ENCODE data around the gene IFT43. TPM values are rescaled to one million over a fixed set of nuclear protein-coding genes. Genes with fewer than 3 reads are reported as not detected.
A peak's percentile ranks its signal among the peaks of the same experiment; 100 is the strongest.
"Not testable (repeated sequence)": the region's sequence is repeated elsewhere in the genome, so short reads cannot be mapped to it uniquely, and the experiment has no call there.

The IFT43 gene
- total RNA-seq, 2 donors from 2014 or later = 7.9 to 11.5 TPM

DNA sequence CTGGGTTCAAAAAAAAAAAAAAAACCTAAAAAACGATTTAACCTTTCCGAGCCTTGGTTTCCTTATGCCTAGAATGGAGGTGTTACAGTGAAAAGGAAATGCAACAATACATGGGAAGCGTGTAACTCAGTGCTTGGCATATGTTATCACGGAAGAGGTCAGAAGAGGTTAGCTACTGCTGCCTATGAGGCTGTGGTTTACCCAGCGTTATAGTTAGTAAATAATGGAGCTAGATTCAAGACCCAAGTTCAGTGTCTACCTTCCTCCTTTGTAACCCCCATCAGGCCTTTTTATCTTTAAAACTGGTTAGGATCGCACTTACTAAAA, 839 bp downstream of the IFT43 start:
- H3K4me1 Mint-ChIP-seq (ENCODE audit: low read depth in 2 of 2) = peaks cover 13 to 27% of the 10 kb centered on the region in 2 donors
- no peaks in the 10 kb centered on the region for H3K27me3 Mint-ChIP-seq
- H3K36me3 Mint-ChIP-seq = no peaks in the 10 kb centered on the region
- H3K9me3 Mint-ChIP-seq = no peaks in the 10 kb centered on the region
- ATAC-seq (no peak), DNase-seq (ENCODE audit: low spot score) (no peak)
- H3K27ac Mint-ChIP-seq = peak overlapping the region; percentile 63 to 84
- H3K4me3 Mint-ChIP-seq = peak overlapping the region; percentile 91

DNA sequence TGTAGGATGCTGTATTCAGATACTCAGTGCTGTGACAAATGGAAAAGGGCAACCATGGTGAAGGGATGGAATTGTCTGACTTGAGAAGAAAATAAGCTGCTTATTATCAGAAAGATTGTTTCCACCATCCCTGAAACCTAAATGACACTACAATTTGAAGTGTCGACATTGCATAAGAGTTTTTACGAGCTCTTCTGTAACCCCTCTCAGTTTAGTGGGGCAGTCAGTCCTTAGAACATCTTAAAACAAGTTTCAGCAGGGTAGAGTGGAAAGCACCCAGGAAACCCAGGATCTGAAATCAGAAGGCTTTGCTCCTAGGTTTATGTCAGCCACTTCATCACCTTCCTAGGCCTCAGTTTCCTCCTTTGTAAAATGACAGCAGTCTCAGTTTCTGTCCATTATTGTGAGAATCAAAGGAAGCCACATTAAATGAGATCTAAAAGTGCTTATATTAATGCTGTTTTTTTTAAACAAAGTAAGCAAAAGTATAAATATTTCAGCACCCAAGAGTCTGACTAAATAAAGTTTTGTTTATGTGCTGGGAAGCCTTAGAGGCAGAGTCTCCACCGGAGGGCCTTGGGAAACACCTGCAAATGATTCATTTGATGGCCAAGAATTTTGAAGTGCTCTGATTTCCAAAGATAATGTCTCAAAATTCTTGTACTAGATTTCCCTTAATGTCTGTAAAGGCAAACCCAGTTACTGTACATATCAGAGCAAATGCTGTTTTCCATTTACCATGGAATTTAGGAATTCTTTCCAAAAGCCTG, 1.8 kb downstream of the IFT43 start:
- ATAC-seq (no peak), DNase-seq (ENCODE audit: low spot score) (no peak)
- Mint-ChIP-seq H3K36me3 (no peaks in the 10 kb centered on the region), H3K4me3 (no peak overlapping the region), H3K4me1 (ENCODE audit: low read depth in 2 of 2) (peaks cover 8 to 20% of the 10 kb centered on the region in 2 donors), H3K27me3 (no peaks in the 10 kb centered on the region), H3K9me3 (no peaks in the 10 kb centered on the region), H3K27ac (no peak overlapping the region)

DNA sequence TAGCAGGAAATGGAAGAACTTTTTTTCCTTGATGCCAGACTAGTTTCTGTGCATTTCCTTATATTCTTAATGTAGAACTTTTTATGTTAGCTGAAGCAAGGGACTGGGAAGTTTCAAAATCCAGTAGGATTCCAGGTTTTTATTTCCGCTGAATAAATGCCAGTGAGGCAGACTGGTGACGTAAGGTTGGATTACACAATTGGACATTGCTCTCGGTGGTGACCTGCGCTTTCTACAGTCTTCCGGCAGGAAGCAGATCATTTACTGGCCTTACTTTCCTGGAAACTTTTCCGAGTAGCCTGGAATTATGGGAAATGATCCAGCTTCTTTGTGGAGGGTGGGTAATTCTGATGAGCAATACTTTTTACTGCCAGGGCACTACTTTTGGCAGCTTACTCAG, 3.6 kb downstream of the IFT43 start:
- DNase-seq (ENCODE audit: low spot score) (no peak), ATAC-seq (no peak)
- no peak overlapping the region for H3K27ac Mint-ChIP-seq
- no peak overlapping the region for H3K4me3 Mint-ChIP-seq
- H3K9me3 Mint-ChIP-seq = no peaks in the 10 kb centered on the region
- peaks cover 8 to 25% of the 10 kb centered on the region in 2 donors for H3K4me1 Mint-ChIP-seq (ENCODE audit: low read depth in 2 of 2)
- no peaks in the 10 kb centered on the region for H3K27me3 Mint-ChIP-seq
- H3K36me3 Mint-ChIP-seq = no peaks in the 10 kb centered on the region

DNA sequence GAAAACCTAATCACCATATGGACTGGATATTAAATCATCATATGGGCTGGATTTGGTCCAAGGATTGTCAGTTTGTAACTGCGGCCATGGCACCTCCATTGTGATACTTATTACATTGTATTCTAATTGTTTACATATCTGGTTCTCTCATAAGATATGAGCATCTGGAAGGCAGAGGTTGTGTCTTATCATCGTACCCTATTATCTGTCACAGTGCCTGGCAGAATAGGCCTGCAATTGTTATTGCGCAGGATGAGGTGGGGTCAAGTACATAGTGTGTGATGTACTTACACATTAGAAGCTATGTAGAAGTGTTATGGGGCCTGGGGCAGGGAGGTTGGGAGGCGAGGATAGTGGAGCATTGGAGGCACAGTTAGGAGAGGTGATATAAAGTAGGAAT, 4.7 kb downstream of the IFT43 start:
- DNase-seq (ENCODE audit: low spot score) (no peak), ATAC-seq (no peak)
- H3K9me3 Mint-ChIP-seq = no peaks in the 10 kb centered on the region
- peaks cover 8 to 20% of the 10 kb centered on the region in 2 donors for H3K4me1 Mint-ChIP-seq (ENCODE audit: low read depth in 2 of 2)
- H3K27me3 Mint-ChIP-seq = no peaks in the 10 kb centered on the region
- H3K4me3 Mint-ChIP-seq = no peak overlapping the region
- no peaks in the 10 kb centered on the region for H3K36me3 Mint-ChIP-seq
- H3K27ac Mint-ChIP-seq = no peak overlapping the region

DNA sequence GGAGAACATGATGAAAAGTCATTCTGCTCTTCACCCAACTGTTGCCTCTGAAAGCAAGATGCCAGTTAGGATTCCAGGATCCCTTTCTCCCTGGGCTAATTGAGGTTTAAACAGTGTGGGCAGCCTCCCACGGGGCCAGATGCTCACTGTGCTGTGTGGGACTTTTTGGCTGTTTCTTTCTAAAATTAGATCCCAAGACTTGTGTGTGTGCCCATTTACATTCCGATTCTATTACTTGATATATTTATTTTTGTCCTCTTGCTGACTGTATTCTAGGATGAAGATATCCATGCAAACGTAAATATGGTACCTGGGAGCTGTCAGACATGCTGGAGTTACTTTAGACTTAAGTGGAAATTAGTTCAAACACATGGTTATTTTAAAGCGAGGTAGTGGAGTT, 6.2 kb downstream of the IFT43 start:
- H3K27ac Mint-ChIP-seq = no peak overlapping the region
- H3K4me3 Mint-ChIP-seq = no peak overlapping the region
- no peak for DNase-seq (ENCODE audit: low spot score)
- ATAC-seq = no peak
- H3K9me3 Mint-ChIP-seq = no peaks in the 10 kb centered on the region
- peaks cover 0 to 8% of the 10 kb centered on the region in 2 donors for H3K4me1 Mint-ChIP-seq (ENCODE audit: low read depth in 2 of 2)
- H3K36me3 Mint-ChIP-seq = peaks cover 2% of the 10 kb centered on the region
- no peaks in the 10 kb centered on the region for H3K27me3 Mint-ChIP-seq

DNA sequence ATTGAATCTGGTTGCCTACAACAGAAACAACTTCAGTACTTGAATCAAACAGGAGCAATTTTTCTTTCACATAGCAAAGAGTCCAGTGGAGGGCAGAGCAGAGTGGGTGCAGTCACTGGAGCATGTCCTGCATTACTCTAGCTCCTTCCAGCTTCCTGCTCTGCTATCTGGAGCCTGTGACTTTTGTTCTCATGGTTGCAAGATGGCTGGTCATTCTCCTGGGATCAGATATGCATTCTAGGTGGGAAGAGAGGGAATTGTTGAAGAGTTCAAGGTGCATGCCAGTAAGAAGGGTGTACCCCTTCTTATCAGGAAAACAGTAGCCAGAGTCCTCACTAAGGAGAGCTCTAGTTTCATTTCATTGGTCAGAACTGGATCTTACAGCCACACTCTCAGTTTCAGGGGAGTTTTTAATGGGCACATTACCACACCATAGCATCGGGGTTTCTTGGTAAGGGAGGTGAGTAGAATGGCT, 8.0 kb downstream of the IFT43 start:
- no peak overlapping the region for H3K4me3 Mint-ChIP-seq

DNA sequence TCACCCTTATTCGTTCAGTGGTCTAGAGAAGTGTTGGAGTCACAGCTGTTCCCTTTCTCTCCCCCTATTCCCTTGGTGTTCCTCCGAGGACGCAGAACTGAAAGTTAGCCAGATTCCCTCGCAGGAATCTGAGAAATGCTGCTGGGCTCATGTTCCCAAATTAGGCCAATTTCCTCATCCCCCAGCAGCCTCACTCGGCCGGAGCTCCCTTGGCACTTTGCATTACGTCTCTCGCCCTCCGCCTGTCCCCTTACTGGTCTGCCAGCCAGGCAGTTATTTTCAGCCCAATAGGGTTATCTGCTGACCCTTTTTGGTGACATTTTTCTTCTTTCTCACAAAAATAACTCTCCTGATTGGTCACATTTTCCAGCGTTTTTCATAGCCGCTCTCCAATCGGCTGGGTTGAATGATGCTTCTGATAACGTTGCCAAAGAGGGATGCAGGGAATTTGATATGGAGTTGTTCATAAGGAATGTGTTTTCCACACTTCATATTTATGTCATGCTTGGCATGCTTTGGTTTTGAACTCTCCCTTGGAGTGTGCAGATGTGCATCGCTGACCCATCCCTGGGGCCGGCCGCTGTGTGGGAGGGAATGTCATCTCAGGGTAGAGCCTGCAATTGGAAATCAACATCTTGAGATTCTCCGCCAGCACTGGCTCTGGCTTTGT, 9.9 kb downstream of the IFT43 start:
- Mint-ChIP-seq H3K27ac (no peak overlapping the region), H3K27me3 (no peaks in the 10 kb centered on the region), H3K9me3 (no peaks in the 10 kb centered on the region), H3K4me3 (no peak overlapping the region), H3K36me3 (peaks cover 9% of the 10 kb centered on the region), H3K4me1 (ENCODE audit: low read depth in 2 of 2) (peaks cover 0 to 5% of the 10 kb centered on the region in 2 donors)
- ATAC-seq = no peak
- no peak for DNase-seq (ENCODE audit: low spot score)

More for the DNA sequence above, 8.0 kb downstream of the IFT43 start:
- Mint-ChIP-seq H3K9me3 (no peaks in the 10 kb centered on the region), H3K27me3 (no peaks in the 10 kb centered on the region), H3K27ac (no peak overlapping the region), H3K36me3 (peaks cover 9% of the 10 kb centered on the region), H3K4me1 (ENCODE audit: low read depth in 2 of 2) (peaks cover 0 to 5% of the 10 kb centered on the region in 2 donors)
- DNase-seq (ENCODE audit: low spot score) (no peak), ATAC-seq (peak in 1 of 2 donors; percentile 66)

DNA sequence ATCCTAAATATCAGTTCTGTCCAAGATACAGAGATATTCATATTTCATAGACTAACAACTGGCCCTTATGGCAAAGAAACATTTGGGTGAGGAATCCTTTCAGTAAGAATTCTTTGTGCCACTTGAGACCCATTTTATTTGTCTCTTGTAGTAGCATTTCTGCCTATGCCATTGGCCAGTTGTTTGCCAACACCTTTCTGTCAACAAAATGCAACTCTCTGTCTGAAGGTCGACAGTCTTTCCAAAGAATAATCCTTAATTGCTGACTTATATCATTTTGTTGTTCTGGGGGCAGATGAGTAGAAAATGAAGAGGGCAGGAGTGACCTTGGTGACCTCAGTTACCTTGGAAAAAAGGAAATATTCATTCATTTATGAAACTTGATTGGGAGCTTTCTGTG, 10.9 kb downstream of the IFT43 start:
- Mint-ChIP-seq H3K9me3 (no peaks in the 10 kb centered on the region), H3K4me1 (ENCODE audit: low read depth in 2 of 2) (peaks cover 0 to 5% of the 10 kb centered on the region in 2 donors), H3K4me3 (no peak overlapping the region), H3K36me3 (peaks cover 9% of the 10 kb centered on the region), H3K27me3 (no peaks in the 10 kb centered on the region), H3K27ac (no peak overlapping the region)
- ATAC-seq = no peak
- no peak for DNase-seq (ENCODE audit: low spot score)

DNA sequence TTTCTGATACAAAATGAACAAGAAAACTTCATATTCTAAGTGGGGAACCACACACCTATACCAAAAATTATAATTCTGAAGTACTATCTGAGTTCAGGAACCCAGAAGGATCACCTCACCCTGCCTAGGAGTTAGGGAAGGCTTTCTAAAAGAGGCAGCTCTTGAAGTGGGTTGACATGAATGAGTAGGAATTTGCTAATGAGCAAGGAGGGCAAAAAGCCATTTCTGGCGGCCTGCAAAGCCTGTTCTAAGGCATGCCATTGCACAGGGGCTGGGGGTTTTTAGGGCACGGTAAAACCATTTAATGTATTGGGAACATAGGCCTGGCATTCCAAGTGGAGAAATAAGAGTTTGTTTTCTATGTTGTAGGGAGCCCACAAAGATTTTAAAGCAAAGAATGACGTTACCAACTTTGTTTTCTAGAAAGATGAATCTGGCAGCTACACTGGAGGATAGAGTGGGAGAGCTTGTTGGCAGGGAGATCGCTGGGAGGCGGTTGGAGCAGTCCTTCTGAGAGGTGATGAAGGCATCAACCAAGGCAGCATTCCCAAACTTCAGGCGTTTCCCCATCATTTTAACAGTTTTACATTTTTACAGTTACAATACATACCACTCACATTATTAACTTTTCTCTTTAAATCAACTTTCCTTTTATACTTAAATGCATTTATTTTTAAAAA, 14.1 kb downstream of the IFT43 start:
- DNase-seq (ENCODE audit: low spot score) (no peak), ATAC-seq (no peak)
- no peaks in the 10 kb centered on the region for H3K27me3 Mint-ChIP-seq
- H3K36me3 Mint-ChIP-seq = peaks cover 16% of the 10 kb centered on the region
- no peak overlapping the region for H3K4me3 Mint-ChIP-seq
- no peak overlapping the region for H3K27ac Mint-ChIP-seq
- H3K4me1 Mint-ChIP-seq (ENCODE audit: low read depth in 2 of 2) = no peaks in the 10 kb centered on the region
- peaks cover 3% of the 10 kb centered on the region for H3K9me3 Mint-ChIP-seq

DNA sequence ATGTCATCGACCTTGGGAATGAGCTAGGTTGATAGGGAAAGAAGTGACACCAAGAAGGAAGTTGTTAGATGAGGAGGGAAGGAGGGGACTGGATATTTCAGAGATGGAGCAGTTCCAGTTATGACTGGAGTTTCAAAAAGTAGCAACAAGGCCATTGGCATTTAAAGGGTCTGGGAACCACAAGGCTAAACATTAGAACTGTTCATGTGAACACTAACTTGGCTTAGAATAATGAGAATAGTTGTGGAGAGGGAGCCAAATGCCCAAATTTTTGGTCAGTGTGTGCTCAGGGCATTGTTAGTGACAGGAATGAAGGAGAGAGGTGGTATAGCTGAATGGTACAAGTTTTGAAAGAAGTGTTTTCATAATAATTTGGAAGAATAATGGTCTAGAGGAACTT, 16.8 kb downstream of the IFT43 start:
- H3K27ac Mint-ChIP-seq = no peak overlapping the region
- H3K4me3 Mint-ChIP-seq = no peak overlapping the region
- DNase-seq (ENCODE audit: low spot score) (no peak), ATAC-seq (no peak)
- peaks cover 3% of the 10 kb centered on the region for H3K9me3 Mint-ChIP-seq
- peaks cover 25% of the 10 kb centered on the region for H3K36me3 Mint-ChIP-seq
- H3K4me1 Mint-ChIP-seq (ENCODE audit: low read depth in 2 of 2) = no peaks in the 10 kb centered on the region
- no peaks in the 10 kb centered on the region for H3K27me3 Mint-ChIP-seq

DNA sequence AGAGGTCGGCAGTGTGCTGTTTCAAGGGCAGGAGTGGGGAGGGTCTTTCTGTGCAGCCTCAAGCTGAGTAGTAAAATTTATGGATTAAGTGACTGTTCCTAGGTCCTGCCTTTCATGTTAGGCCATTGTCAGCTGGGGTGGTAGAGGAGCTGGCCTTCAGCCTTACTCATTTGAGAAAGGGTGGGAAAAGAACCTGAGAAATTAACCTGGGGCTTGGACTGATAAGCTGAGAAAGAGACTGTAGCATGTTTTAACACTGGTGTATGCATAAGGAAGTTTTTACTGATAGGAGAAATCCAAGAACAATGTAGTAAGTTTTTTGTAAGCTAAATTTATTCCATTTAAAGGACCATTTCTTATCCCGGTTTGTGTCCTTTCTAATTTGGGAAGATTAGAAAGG, 20.7 kb downstream of the IFT43 start:
- H3K36me3 Mint-ChIP-seq = peaks cover 20% of the 10 kb centered on the region
- H3K9me3 Mint-ChIP-seq = peaks cover 3% of the 10 kb centered on the region
- DNase-seq (ENCODE audit: low spot score) = no peak
- no peak overlapping the region for H3K4me3 Mint-ChIP-seq
- no peak overlapping the region for H3K27ac Mint-ChIP-seq
- no peaks in the 10 kb centered on the region for H3K4me1 Mint-ChIP-seq (ENCODE audit: low read depth in 2 of 2)
- H3K27me3 Mint-ChIP-seq = no peaks in the 10 kb centered on the region
- ATAC-seq = no peak

DNA sequence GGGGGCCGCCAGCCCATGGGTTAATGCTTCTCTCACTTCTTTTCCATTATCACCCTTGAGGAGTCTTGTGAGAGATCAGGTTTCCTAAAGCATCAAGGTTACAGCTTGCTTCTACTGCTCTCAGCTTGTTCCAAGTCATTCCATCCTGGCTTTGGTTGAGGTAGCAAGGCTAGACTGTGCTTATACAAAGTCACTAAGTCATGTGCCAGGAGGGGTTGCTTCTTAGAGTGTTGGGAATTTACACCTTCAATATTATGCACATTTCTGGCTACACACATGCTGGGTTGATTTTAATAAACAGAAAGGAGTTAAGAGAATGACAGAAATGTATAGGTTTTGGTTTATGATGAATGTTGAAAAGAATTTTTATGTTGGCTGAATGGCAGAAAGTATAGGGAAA, 21.8 kb downstream of the IFT43 start:
- Mint-ChIP-seq H3K9me3 (peaks cover 3% of the 10 kb centered on the region), H3K4me1 (ENCODE audit: low read depth in 2 of 2) (no peaks in the 10 kb centered on the region), H3K27ac (no peak overlapping the region), H3K4me3 (no peak overlapping the region), H3K36me3 (peaks cover 20% of the 10 kb centered on the region), H3K27me3 (no peaks in the 10 kb centered on the region)
- no peak for ATAC-seq
- DNase-seq (ENCODE audit: low spot score) = no peak

DNA sequence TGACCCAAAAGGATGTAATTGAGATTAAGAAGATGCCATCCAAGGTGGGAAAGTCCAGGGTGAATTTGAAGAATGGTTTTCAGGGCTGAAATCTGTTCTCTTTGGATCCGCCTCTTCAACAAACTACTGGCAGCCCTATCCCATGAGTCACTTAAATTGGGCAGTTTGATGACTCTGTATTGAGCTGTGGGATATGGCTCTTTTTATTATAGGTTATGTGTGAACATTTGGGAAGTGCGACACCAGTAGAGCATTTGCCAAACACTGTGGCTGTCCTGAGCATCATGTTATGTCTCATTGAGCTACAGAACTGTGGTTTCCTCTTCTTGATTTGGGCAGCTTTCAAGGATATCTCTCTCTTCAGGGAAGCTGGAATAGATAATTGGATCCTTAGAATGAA, 22.3 kb downstream of the IFT43 start:
- H3K4me1 Mint-ChIP-seq (ENCODE audit: low read depth in 2 of 2) = no peaks in the 10 kb centered on the region
- ATAC-seq = no peak
- peaks cover 3% of the 10 kb centered on the region for H3K9me3 Mint-ChIP-seq
- no peaks in the 10 kb centered on the region for H3K27me3 Mint-ChIP-seq
- no peak for DNase-seq (ENCODE audit: low spot score)
- H3K4me3 Mint-ChIP-seq = no peak overlapping the region
- peaks cover 23% of the 10 kb centered on the region for H3K36me3 Mint-ChIP-seq
- no peak overlapping the region for H3K27ac Mint-ChIP-seq

DNA sequence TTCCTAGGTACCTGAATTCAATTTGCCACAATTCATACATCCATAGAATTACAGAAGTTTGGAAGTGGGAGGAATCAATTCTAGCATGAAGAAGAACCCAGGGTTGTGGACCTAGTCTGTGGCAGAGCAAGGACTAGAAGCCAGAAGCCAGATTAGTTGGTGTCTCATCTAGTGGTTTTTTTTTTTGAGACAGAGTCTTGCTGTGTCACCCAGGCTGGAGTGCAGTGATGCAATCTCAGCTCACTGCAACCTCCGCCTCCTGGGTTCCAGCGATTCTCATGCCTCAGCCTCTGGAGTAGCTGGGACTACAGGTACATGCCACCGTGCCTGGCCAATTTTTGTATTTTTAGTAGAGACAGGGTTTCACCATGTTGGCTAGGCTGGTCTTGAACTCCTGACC, 24.1 kb downstream of the IFT43 start:
- H3K9me3 Mint-ChIP-seq; H3K27ac Mint-ChIP-seq; H3K4me3 Mint-ChIP-seq; H3K4me1 Mint-ChIP-seq (ENCODE audit: low read depth in 2 of 2); ATAC-seq; H3K27me3 Mint-ChIP-seq; DNase-seq (ENCODE audit: low spot score): not testable (repeated sequence)
- H3K36me3 Mint-ChIP-seq = peaks cover 20% of the 10 kb centered on the region
